B cell (primary cell): ENCODE data around the gene SIGLEC6. TPM values are rescaled to one million over a fixed set of nuclear protein-coding genes. Genes with fewer than 3 reads are reported as not detected.

Source experiments
- ATAC-seq: fragments of 200-7000 bp; cut with Tn5 transposase; one replicate; pipeline ENCODE4 v1.10.0; 2021; ENCODE audit warnings: low read depth, mild to moderate bottlenecking, moderate number of reproducible peaks, moderate library complexity
- CTCF ChIA-PET: fragments of 350-600 bp; sonication (Branson Sonifier 250); formaldehyde crosslinking; loops from one replicate; lab custom pipeline; 2021; ENCODE audit warnings: antibody characterized with exemption, inconsistent platforms; lab: Charles Lee
- POLR2A ChIA-PET: fragments of 350-600 bp; sonication (Branson Sonifier 250); formaldehyde crosslinking; loops from one replicate; lab custom pipeline; 2021; ENCODE audit warnings: antibody characterized with exemption; lab: Charles Lee
- DNase-seq: peaks from one replicate; pipeline ENCODE4 v3.0.0; 2013
- H2AFZ ChIP-seq: 2 replicates; pipeline ENCODE4 v1.6.1; 2012; ENCODE audit warnings: mild to moderate bottlenecking, low read depth, low read length; ENCODE audit not compliant: insufficient read depth, poor library complexity, severe bottlenecking
- H3K27ac ChIP-seq, 2 donors: 1 replicate in 1 of 2; 2 replicates in 1 of 2; pipeline ENCODE4 v1.5.1; 2012 to 2013; ENCODE audit warnings: low read length in 2 of 2, mild to moderate bottlenecking in 2 of 2, moderate library complexity in 1 of 2
- H3K27me3 ChIP-seq, 4 experiments: fragments of 200-600 bp in 1 of 4; sonication (generic) in 1 of 4; replicated peaks in 1 of 4; 1 replicate in 2 of 4; 2 replicates in 2 of 4; pipeline versions ENCODE4 v1.6.1 to v1.7.0; 2013 to 2016; ENCODE audit warnings: low read length in 3 of 4, mild to moderate bottlenecking in 2 of 4, mixed read lengths in 1 of 4, moderate library complexity in 1 of 4; ENCODE audit not compliant: insufficient read depth in 4 of 4, control insufficient read depth in 3 of 4; ENCODE audit errors: control extremely low read depth in 1 of 4
- H3K36me3 ChIP-seq, 2 experiments: replicated peaks in 1 of 2; 1 replicate in 1 of 2; 2 replicates in 1 of 2; pipeline versions ENCODE4 v1.6.1 to v1.7.1; 2013; ENCODE audit warnings: low read length in 1 of 2; ENCODE audit not compliant: insufficient read depth in 2 of 2, control insufficient read depth in 1 of 2; ENCODE audit errors: control extremely low read depth in 1 of 2, extremely low read depth in 1 of 2
- H3K4me1 ChIP-seq, 2 donors: fragments of 200-600 bp in 1 of 2; sonication (generic) in 1 of 2; 1 replicate in 1 of 2; 2 replicates in 1 of 2; pipeline versions ENCODE4 v1.5.1 to v1.6.1; 2013 to 2017; ENCODE audit warnings: low read length in 2 of 2; ENCODE audit not compliant: control insufficient read depth in 2 of 2, insufficient read depth in 2 of 2
- H3K4me2 ChIP-seq: replicated peaks from 2 replicates; pipeline ENCODE3; 2012; ENCODE audit warnings: mild to moderate bottlenecking, low read depth, low read length; ENCODE audit not compliant: poor library complexity, severe bottlenecking
- H3K4me3 ChIP-seq, 5 experiments: fragments of 200-600 bp in 1 of 5; sonication (generic) in 1 of 5; 1 replicate in 3 of 5; 2 replicates in 2 of 5; pipeline versions ENCODE4 v1.5.1 to v1.7.0; 2011 to 2016; ENCODE audit warnings: low read length in 4 of 5, mild to moderate bottlenecking in 4 of 5, low read depth in 2 of 5, control low read depth in 1 of 5, moderate library complexity in 1 of 5; ENCODE audit not compliant: insufficient read depth in 1 of 5; ENCODE audit errors: control extremely low read depth in 1 of 5, extremely low read depth in 1 of 5
- H3K79me2 ChIP-seq: fragments of 200-600 bp; sonication (generic); one replicate; pipeline ENCODE4 v1.6.0; 2016; ENCODE audit warnings: low read length; ENCODE audit not compliant: control insufficient read depth, insufficient read depth
- H3K9ac ChIP-seq: fragments of 200-600 bp; sonication (generic); 2 replicates; pipeline ENCODE4 v1.6.1; 2017; ENCODE audit warnings: mild to moderate bottlenecking, low read length, moderate library complexity
- H3K9me3 ChIP-seq, 3 donors: one replicate each; pipeline versions ENCODE4 v1.6.1 to v1.7.1; 2013; ENCODE audit warnings: low read length in 2 of 3; ENCODE audit not compliant: control insufficient read depth in 2 of 3, insufficient read depth in 1 of 3; ENCODE audit errors: control extremely low read depth in 1 of 3
- H4K20me1 ChIP-seq: 2 replicates; pipeline ENCODE4 v1.6.0; 2012; ENCODE audit warnings: mild to moderate bottlenecking, low read length; ENCODE audit not compliant: insufficient read depth, control insufficient read depth, poor library complexity, severe bottlenecking
- H3K27ac Mint-ChIP-seq: one replicate; pipeline ENCODE4 v1.8.0; 2021; ENCODE audit warnings: mixed read lengths
- H3K27me3 Mint-ChIP-seq: one replicate; pipeline ENCODE4 v1.8.0; 2021; ENCODE audit warnings: mixed read lengths
- H3K4me1 Mint-ChIP-seq: one replicate; pipeline ENCODE4 v1.8.0; 2021; ENCODE audit warnings: mixed read lengths
- H3K4me3 Mint-ChIP-seq: one replicate; pipeline ENCODE4 v1.8.0; 2021; ENCODE audit warnings: mixed read lengths
- H3K9me3 Mint-ChIP-seq: one replicate; pipeline ENCODE4 v1.8.0; 2022; ENCODE audit warnings: mixed read lengths; ENCODE audit not compliant: insufficient read depth
- EZH2 ChIP-seq: IDR thresholded peaks from 2 replicates; pipeline ENCODE4 v1.6.1; 2012; ENCODE audit warnings: borderline replicate concordance, low read depth, mild to moderate bottlenecking, moderate library complexity, low read length; ENCODE audit not compliant: insufficient read depth, poor library complexity, severe bottlenecking
- WGBS: methylation state at CpG from one replicate; pipeline ENCODE4 v1.1.5; 2013; ENCODE audit warnings: missing lambda C conversion rate; ENCODE audit not compliant: insufficient coverage; 5-methylcytosine and 5-hydroxymethylcytosine counted together
- intact Hi-C: fragments of 100-400 bp; cut with micrococcal nuclease; formaldehyde crosslinking; loops from one replicate; pipeline ENCODE4 v1.10.0; 2022
- polyA plus RNA-seq: library from polyadenylated mRNA; depleted of rRNA; stranded (reverse); fragments of >200 nt; gene quantifications from 2 replicates; pipeline ENCODE4 v1.2.3, GENCODE V29; 2012
- small RNA-seq: library from RNA; depleted of rRNA; stranded (forward); fragments of <200 nt; gene quantifications from one replicate; pipeline ENCODE3, GENCODE V24; 2012; ENCODE audit warnings: low replicate concordance, low read depth; ENCODE audit not compliant: insufficient read length
- total RNA-seq, 2 donors: library from RNA; stranded (reverse); fragments of 120-200 nt in 1 of 2; gene quantifications; 1 replicate in 1 of 2; 2 replicates in 1 of 2; pipeline versions ENCODE4 v1.2.3 to v1.2.4, GENCODE V29; 2013 to 2022
- TF ChIP-seq, protein P1 (sequence below): fragments of 200-600 bp; IDR thresholded peaks from one replicate; pipeline ENCODE4 v1.8.0; 2022; ENCODE audit warnings: antibody characterized with exemption, mild to moderate bottlenecking

Gene SIGLEC6
- total and polyA plus RNA-seq, 2 donors (not counting 1 experiment from before 2014, with no cell fraction given), result 21.2 to 35.4 TPM

DNA sequence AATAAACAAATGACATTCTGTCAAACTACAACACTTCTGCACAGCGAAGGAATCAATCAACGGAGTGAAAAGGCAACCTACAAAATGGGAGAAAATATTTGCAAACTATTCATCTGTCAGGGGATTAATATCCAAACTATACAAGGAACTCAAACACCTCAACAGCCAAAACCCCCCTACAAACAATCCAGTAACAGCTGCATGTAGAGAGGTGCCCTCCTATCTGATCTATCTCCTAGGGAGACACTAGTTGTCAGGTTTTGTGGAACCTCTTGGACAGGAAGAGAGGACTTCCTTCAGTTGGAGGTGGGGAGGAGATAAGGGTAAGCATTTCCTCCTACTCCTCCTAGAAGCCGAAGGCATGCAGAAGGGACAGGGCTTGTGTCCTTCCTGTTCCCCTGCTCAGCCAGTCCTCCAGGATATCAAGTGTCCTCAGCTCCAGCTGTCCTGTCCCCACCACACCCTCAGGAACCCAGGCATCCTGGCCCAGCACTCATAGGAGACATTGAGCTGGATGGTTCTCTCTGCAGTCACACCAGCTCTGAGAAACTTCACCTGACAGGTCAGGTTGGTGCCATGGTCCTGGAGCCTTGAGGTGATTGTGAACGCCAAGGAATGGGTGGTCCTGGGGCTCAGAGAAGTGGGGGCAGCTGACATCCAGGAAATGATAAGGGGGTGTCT lies 63.5 kb downstream of the SIGLEC6 start:
- H3K27me3 Mint-ChIP-seq, result peaks cover 48% of the 10 kb centered on the region
- Histone ChIP-seq H3K79me2 (no peaks in the 10 kb centered on the region), H2AFZ (no peak overlapping the region), H3K4me3 (no peak overlapping the region), H3K9me3 (no peaks in the 10 kb centered on the region), H3K36me3 (no peaks in the 10 kb centered on the region), H3K4me2 (no peak overlapping the region), H3K4me1 (peaks cover under 1% of the 10 kb centered on the region in 2 donors), H4K20me1 (no peaks in the 10 kb centered on the region), H3K27ac (no peak overlapping the region), H3K27me3 (peaks cover 0 to 7% (median 3%) of the 10 kb centered on the region in 4 experiments), H3K9ac (no peak overlapping the region)
- no peak overlapping the region for H3K27ac Mint-ChIP-seq
- intact Hi-C loops, result no loop called here
- no peaks in the 10 kb centered on the region for H3K9me3 Mint-ChIP-seq
- ChIA-PET CTCF (interaction anchor here (0.5 to 19.1 kb wide), 5 partner anchors 48 to 190 kb away, joined by 3 to 681 read pairs (median 5); no protein-coding TSS in a partner anchor), POLR2A (no interaction called here)
- ATAC-seq, result no peak
- H3K4me3 Mint-ChIP-seq, result no peak overlapping the region
- TF ChIP-seq EZH2, result no peak
- TF ChIP-seq, protein P1, sequence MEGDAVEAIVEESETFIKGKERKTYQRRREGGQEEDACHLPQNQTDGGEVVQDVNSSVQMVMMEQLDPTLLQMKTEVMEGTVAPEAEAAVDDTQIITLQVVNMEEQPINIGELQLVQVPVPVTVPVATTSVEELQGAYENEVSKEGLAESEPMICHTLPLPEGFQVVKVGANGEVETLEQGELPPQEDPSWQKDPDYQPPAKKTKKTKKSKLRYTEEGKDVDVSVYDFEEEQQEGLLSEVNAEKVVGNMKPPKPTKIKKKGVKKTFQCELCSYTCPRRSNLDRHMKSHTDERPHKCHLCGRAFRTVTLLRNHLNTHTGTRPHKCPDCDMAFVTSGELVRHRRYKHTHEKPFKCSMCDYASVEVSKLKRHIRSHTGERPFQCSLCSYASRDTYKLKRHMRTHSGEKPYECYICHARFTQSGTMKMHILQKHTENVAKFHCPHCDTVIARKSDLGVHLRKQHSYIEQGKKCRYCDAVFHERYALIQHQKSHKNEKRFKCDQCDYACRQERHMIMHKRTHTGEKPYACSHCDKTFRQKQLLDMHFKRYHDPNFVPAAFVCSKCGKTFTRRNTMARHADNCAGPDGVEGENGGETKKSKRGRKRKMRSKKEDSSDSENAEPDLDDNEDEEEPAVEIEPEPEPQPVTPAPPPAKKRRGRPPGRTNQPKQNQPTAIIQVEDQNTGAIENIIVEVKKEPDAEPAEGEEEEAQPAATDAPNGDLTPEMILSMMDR, result no peak
- peaks cover 2% of the 10 kb centered on the region for H3K4me1 Mint-ChIP-seq
- DNase-seq, result no peak
- WGBS, result 71% methylated on average over 4 of the region's 4 CpGs

Small RNA genes within 50 kb of the gene (small RNA-seq; reads per million reads assigned to genes)
- gene AC020914.3, result not detected

Other genes starting within 250 kb of the SIGLEC6 start
- not detected in 2 replicates for gene IGLON5, start 220.0 kb downstream of the SIGLEC6 start, total RNA-seq
- gene IGLON5, start 220.0 kb downstream of the SIGLEC6 start, polyA plus RNA-seq, result not detected in 2 replicates
- 1.7 and 1.8 TPM in 2 replicates for gene VSIG10L, start 189.5 kb downstream of the SIGLEC6 start, total RNA-seq
- 1.3 and 1.4 TPM in 2 replicates for gene VSIG10L, start 189.5 kb downstream of the SIGLEC6 start, polyA plus RNA-seq
- 33.3 and 38.6 TPM in 2 replicates for gene ETFB, start 165.3 kb downstream of the SIGLEC6 start, total RNA-seq
- gene ETFB, start 165.3 kb downstream of the SIGLEC6 start, polyA plus RNA-seq, result 72.4 and 76.5 TPM in 2 replicates
- 0.87 and 1.9 TPM in 2 replicates for gene CLDND2, start 162.7 kb downstream of the SIGLEC6 start, total RNA-seq
- gene CLDND2, start 162.7 kb downstream of the SIGLEC6 start, polyA plus RNA-seq, result 0.14 TPM in 1 of 2 replicates, not detected in the other
- gene NKG7, start 159.0 kb downstream of the SIGLEC6 start, total RNA-seq, result 1.9 and 2.6 TPM in 2 replicates
- gene NKG7, start 159.0 kb downstream of the SIGLEC6 start, polyA plus RNA-seq, result 6.6 and 10.1 TPM in 2 replicates
- not detected in 2 replicates for gene LIM2, start 143.7 kb downstream of the SIGLEC6 start, total RNA-seq
- gene LIM2, start 143.7 kb downstream of the SIGLEC6 start, polyA plus RNA-seq, result not detected in 2 replicates
- not detected in 2 replicates for gene C19orf84, start 141.1 kb downstream of the SIGLEC6 start, total RNA-seq
- gene C19orf84, start 141.1 kb downstream of the SIGLEC6 start, polyA plus RNA-seq, result not detected in 2 replicates
- 49.1 and 49.4 TPM in 2 replicates for gene SIGLEC10, start 114.0 kb downstream of the SIGLEC6 start, total RNA-seq
- gene SIGLEC10, start 114.0 kb downstream of the SIGLEC6 start, polyA plus RNA-seq, result 75.4 and 87.6 TPM in 2 replicates
- gene SIGLEC8, start 73.2 kb downstream of the SIGLEC6 start, total RNA-seq, result not detected in 2 replicates
- gene SIGLEC8, start 73.2 kb downstream of the SIGLEC6 start, polyA plus RNA-seq, result not detected in 2 replicates
- not detected in 2 replicates for gene CEACAM18, start 53.1 kb downstream of the SIGLEC6 start, total RNA-seq
- not detected in 2 replicates for gene CEACAM18, start 53.1 kb downstream of the SIGLEC6 start, polyA plus RNA-seq
- gene SIGLEC12, start 29.9 kb downstream of the SIGLEC6 start, total RNA-seq, result not detected in 2 replicates
- gene SIGLEC12, start 29.9 kb downstream of the SIGLEC6 start, polyA plus RNA-seq, result 0.12 and 0.24 TPM in 2 replicates
- gene ZNF175, start 39.6 kb upstream of the SIGLEC6 start, total RNA-seq, result 31.3 and 33.0 TPM in 2 replicates
- 3.2 and 4.6 TPM in 2 replicates for gene ZNF175, start 39.6 kb upstream of the SIGLEC6 start, polyA plus RNA-seq
- 0.84 and 2.1 TPM in 2 replicates for gene SIGLEC5, start 98.7 kb upstream of the SIGLEC6 start, total RNA-seq
- gene SIGLEC5, start 98.7 kb upstream of the SIGLEC6 start, polyA plus RNA-seq, result 0.12 TPM in 1 of 2 replicates, not detected in the other
- gene SIGLEC14, start 115.2 kb upstream of the SIGLEC6 start, total RNA-seq, result 9.2 and 11.2 TPM in 2 replicates
- 0.29 and 30.0 TPM in 2 replicates for gene SIGLEC14, start 115.2 kb upstream of the SIGLEC6 start, polyA plus RNA-seq
- 2.8 and 4.0 TPM in 2 replicates for gene SPACA6, start 161.7 kb upstream of the SIGLEC6 start, total RNA-seq
- 3.3 and 4.9 TPM in 2 replicates for gene SPACA6, start 161.7 kb upstream of the SIGLEC6 start, polyA plus RNA-seq
- not detected in 2 replicates for gene HAS1, start 192.3 kb upstream of the SIGLEC6 start, total RNA-seq
- not detected in 2 replicates for gene HAS1, start 192.3 kb upstream of the SIGLEC6 start, polyA plus RNA-seq
- 0.17 TPM in 1 of 2 replicates, not detected in the other for gene FPR1, start 220.2 kb upstream of the SIGLEC6 start, total RNA-seq
- gene FPR1, start 220.2 kb upstream of the SIGLEC6 start, polyA plus RNA-seq, result 0.78 and 1.1 TPM in 2 replicates
- gene FPR2, start 229.5 kb upstream of the SIGLEC6 start, total RNA-seq, result not detected in 2 replicates
- gene FPR2, start 229.5 kb upstream of the SIGLEC6 start, polyA plus RNA-seq, result 0.04 TPM in 1 of 2 replicates, not detected in the other